ENCODE data around the gene MUC3A.

GRCh38 chr7:100914879-100915447 lies 34.4 kb upstream of the MUC3A start:
- TF ChIP-seq CTCF (IDR thresholded peaks at IDR 0.05 in 4 of 5, conservative IDR thresholded peaks at IDR 0.05 in 1 of 5) = no peak
- TF ChIP-seq POLR2A (IDR thresholded peaks at IDR 0.05) = no peak
